ENCODE results near the gene LIX1. TPM values are rescaled to one million over a fixed set of nuclear protein-coding genes. Genes with fewer than 3 reads are reported as not detected.

Gene LIX1
- total and polyA plus RNA-seq, 2 of the 8 experiments (the other 6 are each of a cell fraction or from before 2014, with no cell fraction given), result 0.26 to 0.45 TPM

DNA sequence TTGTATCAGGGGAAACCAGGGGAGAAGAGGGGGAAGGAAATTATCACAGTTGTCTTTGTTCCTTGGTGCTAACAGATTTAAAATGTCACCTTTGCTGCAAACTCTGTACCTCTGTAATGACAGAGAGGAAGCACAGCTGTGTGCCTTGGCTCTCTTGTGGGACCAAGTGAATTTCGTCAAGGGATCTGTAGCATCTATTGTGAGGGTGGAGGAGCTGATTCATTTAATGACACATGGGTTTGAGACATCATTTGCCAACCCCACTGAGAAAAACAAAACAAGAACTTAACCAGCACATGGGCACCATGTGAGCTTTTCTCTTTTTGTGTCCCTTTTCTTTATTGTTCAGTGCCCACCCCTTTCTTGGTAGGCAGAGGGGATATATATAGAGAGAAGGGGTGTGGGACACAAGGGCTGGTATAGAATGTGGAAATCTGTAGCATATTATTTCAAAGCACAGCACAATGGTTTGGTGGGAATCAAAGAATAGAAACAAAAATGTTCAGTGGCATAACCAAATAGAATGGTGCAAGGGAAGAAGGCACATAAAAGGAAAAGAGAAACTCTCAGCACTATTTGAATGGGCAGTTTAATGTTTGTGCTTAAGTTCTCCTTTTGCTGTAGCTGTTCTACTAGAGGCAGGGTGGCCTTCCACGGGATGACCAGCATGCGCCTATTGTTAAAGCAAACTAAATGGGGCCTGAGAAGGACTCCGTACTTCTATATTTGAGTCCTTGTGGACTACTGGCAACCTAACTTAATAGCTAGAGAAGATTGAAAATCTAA, 63.3 kb downstream of the LIX1 start:
- Histone ChIP-seq H3K4me3 (ENCODE audit: extremely low read depth in 1 of 4, insufficient read depth in 2 of 4, low read depth in 3 of 4, low read length in 4 of 4) (no peak overlapping the region), H3K18ac (ENCODE audit: extremely low read depth, low read length) (no peak overlapping the region), H3K23ac (ENCODE audit: insufficient read length) (no peak overlapping the region), H3K27me3 (replicated peaks in 1 of 4; ENCODE audit: control insufficient read depth in 3 of 4, extremely low read depth in 1 of 4, insufficient read depth in 3 of 4, low read length in 3 of 4) (no peaks in the 10 kb centered on the region), H3K23me2 (ENCODE audit: low read depth, low read length) (no peaks in the 10 kb centered on the region), H4K5ac (ENCODE audit: insufficient read length, low read depth, low read length) (no peak overlapping the region), H3K9me3 (ENCODE audit: insufficient read depth in 2 of 2, low read depth in 1 of 2, low read length in 1 of 2) (no peaks in the 10 kb centered on the region), H4K91ac (replicated peaks; ENCODE audit: insufficient read length, low read length) (no peak overlapping the region), H3K9ac (replicated peaks in 1 of 4; ENCODE audit: extremely low read depth in 1 of 4, low read depth in 3 of 4, low read length in 3 of 4) (no peak overlapping the region), H3K4ac (replicated peaks; ENCODE audit: insufficient read length, low read depth, low read length) (no peak overlapping the region), H2BK20ac (ENCODE audit: low read length) (no peak overlapping the region), H2BK15ac (ENCODE audit: low read length) (no peak overlapping the region), H2AK5ac (ENCODE audit: low read depth, low read length) (no peak overlapping the region), H3K27ac (ENCODE audit: low read depth, low read length) (no peak overlapping the region), H3K79me1 (ENCODE audit: low read depth, low read length) (no peaks in the 10 kb centered on the region), H3K79me2 (ENCODE audit: control insufficient read depth in 1 of 2, insufficient read depth in 2 of 2, low read length in 2 of 2) (no peaks in the 10 kb centered on the region), H3K56ac (replicated peaks; ENCODE audit: insufficient read length, low read depth, low read length) (no peak overlapping the region), H2BK12ac (ENCODE audit: low read depth, low read length) (no peak overlapping the region), H3K4me1 (replicated peaks in 1 of 4; ENCODE audit: control insufficient read depth in 3 of 4, insufficient read depth in 4 of 4, low read length in 3 of 4) (no peaks in the 10 kb centered on the region), H4K20me1 (replicated peaks in 1 of 2; ENCODE audit: control insufficient read depth in 1 of 2, insufficient read depth in 2 of 2, low read length in 2 of 2) (no peaks in the 10 kb centered on the region), H3K4me2 (ENCODE audit: insufficient read depth in 1 of 2, low read depth in 2 of 2, low read length in 2 of 2) (no peak overlapping the region), H3K36me3 (ENCODE audit: control insufficient read depth in 2 of 4, insufficient read depth in 4 of 4, low read length in 3 of 4) (no peaks in the 10 kb centered on the region), H2AFZ (ENCODE audit: low read length) (peak overlapping the region; percentile 70; the same call in 1 of the 2 replicates), H4K8ac (ENCODE audit: extremely low read depth, insufficient read depth, low read length) (no peak overlapping the region), H2BK120ac (replicated peaks; ENCODE audit: low read depth, low read length) (no peak overlapping the region), H2BK5ac (ENCODE audit: low read depth, low read length) (no peak overlapping the region), H3K14ac (ENCODE audit: insufficient read length) (no peak overlapping the region)
- ChIA-PET CTCF (ENCODE audit: partially characterized antibody) (interaction anchor here (0.6 to 1.3 kb wide), 2 partner anchors 9 to 14 kb away, joined by 3 to 4 read pairs; no protein-coding TSS in a partner anchor), POLR2A (ENCODE audit: partially characterized antibody) (no interaction called here)
- no peak for FAIRE-seq
- 86% methylated on average over 4 of the region's 4 CpGs; no CpG with 5 or more reads in 1 of the 2 experiments for WGBS, 2 experiments (ENCODE audit: extremely low coverage in 1 of 2, insufficient coverage in 1 of 2, insufficient read length in 1 of 2, insufficient replicate concordance in 2 of 2, low coverage in 1 of 2, low lambda C conversion rate in 2 of 2, missing lambda C conversion rate in 1 of 2)
- DNase-seq (ENCODE audit: low read depth in 1 of 2, low spot score in 2 of 2), result no peak
- TF ChIP-seq SP4 (IDR thresholded peaks at IDR 0.05; ENCODE audit: low read length) (no peak), BRCA1 (IDR thresholded peaks at IDR 0.05; ENCODE audit: low read depth, low read length) (no peak)
